ENCODE data around the gene TBC1D22A. TPM values are rescaled to one million over a fixed set of nuclear protein-coding genes. Genes with fewer than 3 reads are reported as not detected.

Gene TBC1D22A
- total RNA-seq, 6 donors from 2014 or later: 27.1 to 48.2 (median 35.3) TPM

DNA sequence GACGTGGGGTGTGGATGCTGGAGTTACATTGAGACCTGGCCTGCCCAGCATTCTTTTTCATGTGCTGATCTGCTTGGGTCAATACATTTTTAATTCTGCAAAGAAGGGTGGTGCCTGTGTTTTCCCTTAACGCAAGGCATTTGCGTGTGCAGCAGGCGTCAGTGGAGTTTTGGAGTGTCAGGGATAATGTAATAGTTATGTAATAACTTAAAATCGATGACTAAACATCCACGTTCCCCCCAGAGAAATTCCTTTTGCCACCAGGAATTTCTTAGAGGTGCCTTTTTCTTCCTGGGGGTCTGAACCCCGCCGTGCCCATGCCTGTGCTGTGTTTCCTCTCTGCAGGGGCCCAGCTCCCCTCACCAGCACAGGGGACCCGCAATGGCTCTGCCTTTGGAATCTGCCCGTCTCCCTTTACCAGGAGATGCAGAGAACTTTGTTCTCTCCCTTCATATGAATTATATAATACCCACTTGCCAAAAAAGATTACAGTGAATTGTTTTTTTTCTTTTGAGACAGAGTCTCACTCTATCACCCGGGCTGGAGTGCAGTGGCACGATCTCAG is 62.6 kb downstream of the TBC1D22A start:
- 91 to 93% methylated on average over 12 of the region's 12 CpGs for WGBS, 2 donors
- TF ChIP-seq POLR2A (IDR thresholded peaks at IDR 0.05): no peak
- Histone ChIP-seq H3K4me3 (no peak overlapping the region), H3K4me1 (peaks cover 10 to 17% (median 13%) of the 10 kb centered on the region in 4 donors), H3K27ac (no peak overlapping the region), H3K9me3 (no peaks in the 10 kb centered on the region), H3K36me3 (peaks cover 0 to 13% (median 0%) of the 10 kb centered on the region in 4 donors), H3K27me3 (no peaks in the 10 kb centered on the region)
- DNase-seq: no peak
- no peak for ATAC-seq (ENCODE audit: low FRiP score in 2 of 2)

DNA sequence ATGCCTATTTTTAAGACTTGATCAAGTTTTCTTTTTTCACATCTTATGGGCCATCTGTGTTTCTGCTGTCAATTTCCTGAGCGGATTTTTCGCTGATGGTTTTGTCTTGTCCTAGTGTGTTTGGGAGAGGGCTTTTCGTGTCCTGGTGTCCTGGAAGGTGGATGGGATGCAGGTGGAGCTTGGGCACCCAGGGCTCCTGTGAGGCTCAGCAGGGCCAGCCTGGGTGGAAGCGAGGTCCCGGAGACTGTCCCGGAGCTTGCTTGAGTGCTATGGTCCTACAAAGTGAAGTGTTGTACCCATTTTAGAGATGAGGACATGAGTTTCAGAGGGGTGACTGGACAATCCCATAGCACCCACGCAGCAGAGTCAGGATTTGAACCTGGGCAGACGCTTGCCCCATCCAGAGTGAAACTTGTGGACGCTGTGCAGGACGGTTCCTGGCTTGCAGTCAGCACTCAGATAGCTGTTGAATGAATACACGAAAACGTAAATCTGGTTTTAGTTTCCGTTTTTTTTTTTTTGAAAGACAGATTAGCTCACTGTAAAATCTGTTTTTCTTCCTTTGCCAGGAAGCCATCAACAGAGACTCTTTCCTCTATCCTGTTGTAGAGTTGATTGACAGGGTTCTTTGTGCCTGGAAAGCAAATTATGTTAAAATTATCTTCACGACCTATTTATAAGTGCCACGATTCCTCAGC is 64.1 kb downstream of the TBC1D22A start:
- no peak for DNase-seq
- no peak for ATAC-seq (ENCODE audit: low FRiP score in 2 of 2)
- H3K4me3 ChIP-seq: no peak overlapping the region
- no peak for TF ChIP-seq POLR2A (IDR thresholded peaks at IDR 0.05)
- no peak for TF ChIP-seq EP300 (IDR thresholded peaks at IDR 0.05)
- TF ChIP-seq CTCF (IDR thresholded peaks at IDR 0.05): no peak
- TF ChIP-seq POLR2AphosphoS5 (IDR thresholded peaks at IDR 0.05): no peak
- H3K36me3 ChIP-seq: peaks cover 0 to 13% (median 0%) of the 10 kb centered on the region in 4 donors
- H3K4me1 ChIP-seq: peaks cover 10 to 24% (median 16%) of the 10 kb centered on the region in 4 donors
- H3K9me3 ChIP-seq: no peaks in the 10 kb centered on the region
- no peak overlapping the region for H3K27ac ChIP-seq
- WGBS, 2 donors: 86 to 88% methylated on average over 15 of the region's 15 CpGs
- H3K27me3 ChIP-seq: no peaks in the 10 kb centered on the region

DNA sequence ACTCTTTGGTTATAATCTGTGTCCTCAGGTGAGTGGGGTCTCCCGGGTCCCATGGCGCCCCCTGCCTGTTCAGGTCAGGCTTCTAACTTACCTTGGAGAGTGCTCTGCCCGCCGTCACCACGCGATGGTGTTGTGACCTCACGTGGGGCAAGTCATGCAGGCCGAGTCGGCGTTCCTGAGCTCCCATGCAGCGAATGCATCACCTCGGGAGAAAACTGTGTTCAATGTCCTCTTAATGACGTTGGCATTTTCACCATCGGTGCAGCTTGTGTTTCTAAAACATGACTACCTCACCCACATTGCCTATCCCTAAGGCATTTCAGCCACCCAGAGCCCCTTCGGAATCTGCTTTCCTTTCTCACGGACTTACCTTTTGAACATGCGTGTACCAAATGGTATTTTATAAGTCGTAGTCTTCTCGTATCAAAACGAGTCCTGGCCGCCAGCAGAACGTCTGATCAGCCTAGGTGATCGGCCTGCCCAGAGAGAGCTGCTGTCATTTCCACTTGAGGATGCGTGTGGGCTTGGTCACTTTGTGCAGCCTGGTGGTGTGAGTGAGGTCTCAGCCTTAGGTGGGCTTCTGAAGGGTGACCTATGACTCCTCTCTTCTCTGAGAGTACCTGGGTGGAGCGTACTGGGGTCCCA is 64.8 kb downstream of the TBC1D22A start:
- no peak for DNase-seq
- TF ChIP-seq POLR2AphosphoS5 (IDR thresholded peaks at IDR 0.05): no peak

DNA sequence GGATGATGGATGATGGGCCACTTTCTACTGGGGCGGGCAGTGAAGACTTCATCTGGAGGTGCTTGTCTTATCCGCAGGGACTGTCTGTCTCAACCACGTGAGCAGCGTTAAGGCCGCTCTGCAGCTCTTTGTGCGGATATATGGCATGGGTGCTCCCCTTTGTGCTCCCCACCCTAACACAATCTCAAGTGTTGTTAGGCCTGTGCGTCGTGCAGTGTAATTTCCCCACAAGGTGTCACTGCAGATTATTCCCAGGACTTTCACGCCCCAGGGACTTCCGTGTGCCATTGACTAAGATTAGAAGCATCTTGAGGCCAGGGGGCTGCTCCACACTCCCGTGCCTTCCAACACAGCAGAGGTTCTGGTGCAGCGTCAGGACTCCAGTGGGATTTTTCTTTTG is 65.3 kb downstream of the TBC1D22A start:
- TF ChIP-seq EP300 (IDR thresholded peaks at IDR 0.05): no peak
- no peak for TF ChIP-seq POLR2AphosphoS5 (IDR thresholded peaks at IDR 0.05)
- TF ChIP-seq CTCF (IDR thresholded peaks at IDR 0.05): no peak
- no peak for TF ChIP-seq POLR2A (IDR thresholded peaks at IDR 0.05)
- Histone ChIP-seq H3K27me3 (no peaks in the 10 kb centered on the region), H3K4me3 (no peak overlapping the region), H3K4me1 (peaks cover 10 to 24% (median 16%) of the 10 kb centered on the region in 4 donors), H3K36me3 (peaks cover 0 to 13% (median 0%) of the 10 kb centered on the region in 4 donors), H3K27ac (no peak overlapping the region), H3K9me3 (no peaks in the 10 kb centered on the region)
- ATAC-seq (ENCODE audit: low FRiP score in 2 of 2) (no peak), DNase-seq (no peak)
- 95 to 99% methylated on average over 12 of the region's 12 CpGs for WGBS, 2 donors

More for the DNA sequence above, 64.8 kb downstream of the TBC1D22A start:
- no peak overlapping the region for H3K27ac ChIP-seq
- no peak for ATAC-seq (ENCODE audit: low FRiP score in 2 of 2)
- peaks cover 0 to 13% (median 0%) of the 10 kb centered on the region in 4 donors for H3K36me3 ChIP-seq
- H3K27me3 ChIP-seq: no peaks in the 10 kb centered on the region
- peaks cover 10 to 24% (median 16%) of the 10 kb centered on the region in 4 donors for H3K4me1 ChIP-seq
- no peak overlapping the region for H3K4me3 ChIP-seq
- WGBS, 2 donors: 91 to 92% methylated on average over 24 to 25 of the region's 25 CpGs
- no peaks in the 10 kb centered on the region for H3K9me3 ChIP-seq

GRCh38 chr22:46828323-46828900 is 66.0 kb downstream of the TBC1D22A start:
- Histone ChIP-seq H3K4me1 (peaks cover 10 to 24% (median 16%) of the 10 kb centered on the region in 4 donors), H3K4me3 (no peak overlapping the region), H3K9me3 (no peaks in the 10 kb centered on the region), H3K36me3 (peaks cover 0 to 7% (median 0%) of the 10 kb centered on the region in 4 donors), H3K27me3 (no peaks in the 10 kb centered on the region), H3K27ac (no peak overlapping the region)
- DNase-seq: no peak
- no peak for ATAC-seq (ENCODE audit: low FRiP score in 2 of 2)
- 93 to 97% methylated on average over 9 of the region's 9 CpGs for WGBS, 2 donors
- no peak for TF ChIP-seq POLR2A (IDR thresholded peaks at IDR 0.05)

Measured in upper lobe of left lung (tissue), 6 donors.